HL-60/S4 treated with retinoic acid at 250 ng/mL for 4 days and 3 days (cell line): Measurements from ENCODE around the gene SPATA32.

Experiments
- in situ Hi-C: fragments of 300-500 bp; cut with MboI; formaldehyde crosslinking; loops from 2 replicates; pipeline ENCODE4 v1.7.0; 2022; ENCODE audit warnings: low sequenced_read_pairs

The SPATA32 gene

GRCh38 chr17:45248132-45248957 lies 13.5 kb downstream of the SPATA32 start:
- in situ Hi-C loops: no loop called here

- in situ Hi-C loops: no loop called here
These were observed 14.3 kb downstream of the SPATA32 start for GRCh38 chr17:45247429-45248131.

- in situ Hi-C loops: no loop called here
These were observed 14.9 kb downstream of the SPATA32 start for GRCh38 chr17:45246861-45247428.

GRCh38 chr17:45246338-45246737 lies 15.6 kb downstream of the SPATA32 start:
- in situ Hi-C loops: no loop called here

- in situ Hi-C loops: no loop called here
These were observed 16.9 kb downstream of the SPATA32 start for GRCh38 chr17:45244725-45245656.

- in situ Hi-C loops: no loop called here
These were observed 18.1 kb downstream of the SPATA32 start for GRCh38 chr17:45243750-45244149.

GRCh38 chr17:45242029-45242414 lies 19.9 kb downstream of the SPATA32 start:
- in situ Hi-C loops: no loop called here

- in situ Hi-C loops: no loop called here
These were observed 20.4 kb downstream of the SPATA32 start for GRCh38 chr17:45241328-45242028.

- in situ Hi-C loops: no loop called here
These were observed 21.0 kb downstream of the SPATA32 start for GRCh38 chr17:45240905-45241327.

GRCh38 chr17:45238155-45238774 lies 23.6 kb downstream of the SPATA32 start:
- in situ Hi-C loops: no loop called here

- in situ Hi-C loops: no loop called here
These were observed 24.2 kb downstream of the SPATA32 start for GRCh38 chr17:45237686-45238085.

GRCh38 chr17:45236282-45236606 lies 25.6 kb downstream of the SPATA32 start:
- in situ Hi-C loops: no loop called here

GRCh38 chr17:45235416-45236281 lies 26.2 kb downstream of the SPATA32 start:
- in situ Hi-C loops: no loop called here

- in situ Hi-C loops: no loop called here
These were observed 27.1 kb downstream of the SPATA32 start for GRCh38 chr17:45234641-45235415.

- in situ Hi-C loops: no loop called here
These were observed 28.4 kb downstream of the SPATA32 start for GRCh38 chr17:45233423-45233924.

- in situ Hi-C loops: no loop called here
These were observed 29.1 kb downstream of the SPATA32 start for GRCh38 chr17:45232514-45233422.
